NCI-H187 treated with DMSO at 0.1 percent for 48 hours (cell line): ENCODE results near the gene ARHGAP30.

Source experiments
- DNase-seq: peaks from one replicate; lab custom pipeline; 2025; lab: John Stamatoyannopoulos, UW

Gene ARHGAP30

DNA sequence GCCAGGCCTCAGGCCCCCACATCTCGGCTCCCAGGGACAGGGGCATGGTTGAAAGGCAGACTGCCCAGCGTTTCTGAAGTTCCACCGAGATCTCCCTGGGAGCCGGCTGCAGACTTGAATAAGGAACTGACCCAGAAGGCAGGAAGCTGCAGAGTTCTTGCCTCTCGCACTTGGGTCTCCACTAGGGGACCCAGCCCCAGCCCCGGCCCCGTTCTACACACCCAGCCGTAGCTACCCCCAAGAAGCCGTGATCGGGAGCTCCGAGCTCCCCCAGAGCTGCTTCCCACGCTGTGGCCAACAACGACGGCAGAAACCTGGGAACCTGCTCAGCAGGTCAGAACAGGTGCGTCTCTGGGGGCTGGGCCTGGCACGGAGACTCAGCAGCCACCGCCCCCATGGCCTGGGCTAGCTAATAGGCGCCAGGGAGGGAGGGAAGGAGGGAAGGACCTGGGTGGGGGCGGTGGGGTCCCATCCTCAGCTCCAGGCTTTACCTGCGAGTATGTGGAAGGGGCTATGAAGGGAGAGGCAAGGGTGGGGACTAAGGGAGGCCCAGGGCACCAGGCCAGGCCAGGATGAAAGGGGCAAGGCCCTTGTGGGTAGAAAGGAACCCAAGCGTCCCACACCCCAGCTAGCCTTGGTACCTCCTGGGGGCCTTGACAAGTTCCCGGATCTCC is 19.7 kb upstream of the ARHGAP30 start, which contains the start of gene NECTIN4:
Gene NECTIN4, minus strand, starts transcription at position 308 of the 674 bp plus-strand sequence. Its CDS starts 262 bp downstream, at position 46.
- no peak for DNase-seq

DNA sequence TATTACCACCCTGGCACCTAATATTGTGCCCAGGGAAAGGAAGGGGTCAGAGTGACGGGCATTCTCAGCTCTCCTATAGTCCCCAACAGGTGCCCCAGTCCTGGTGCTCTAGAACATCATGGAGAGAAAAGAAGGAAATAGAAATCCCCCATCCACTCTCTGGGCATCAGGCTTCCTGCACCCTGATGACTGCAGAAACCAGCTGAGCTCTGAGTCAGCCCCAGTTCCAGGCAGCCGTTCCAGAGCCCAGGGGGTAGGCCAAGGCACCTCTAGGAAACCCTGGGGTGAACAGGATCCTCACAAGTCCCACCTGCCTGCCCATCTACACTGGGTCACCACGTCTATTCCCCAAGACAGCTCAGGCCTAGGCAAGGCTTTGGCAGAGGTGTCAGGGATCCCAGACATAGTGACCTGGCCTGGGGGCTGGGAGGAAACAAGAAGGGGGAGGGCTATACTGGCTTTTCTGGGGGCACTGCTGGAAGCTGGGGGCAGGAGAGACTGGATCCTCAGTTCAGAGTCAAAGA is 19.0 kb upstream of the ARHGAP30 start:
- DNase-seq: no peak

DNA sequence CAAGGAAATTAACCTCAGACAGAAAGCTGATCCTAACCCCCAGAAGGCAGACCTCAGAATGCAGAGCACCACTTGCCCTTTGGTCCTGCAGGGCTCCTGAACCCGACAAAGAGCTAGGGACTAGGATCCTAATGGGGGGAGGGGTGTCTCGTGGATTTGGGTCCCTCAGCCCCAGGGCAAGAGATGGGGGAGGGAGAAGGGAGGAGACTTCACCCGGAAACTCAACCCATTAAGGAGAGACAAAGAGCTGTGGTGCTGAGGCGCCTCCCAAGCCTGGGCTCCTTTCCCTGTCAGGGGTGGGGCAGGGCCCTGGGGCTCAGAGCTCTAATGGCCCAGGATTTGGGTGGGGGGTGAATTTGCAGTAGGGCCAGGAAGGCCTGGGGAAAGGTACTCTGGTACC is 16.8 kb upstream of the ARHGAP30 start:
- no peak for DNase-seq

DNA sequence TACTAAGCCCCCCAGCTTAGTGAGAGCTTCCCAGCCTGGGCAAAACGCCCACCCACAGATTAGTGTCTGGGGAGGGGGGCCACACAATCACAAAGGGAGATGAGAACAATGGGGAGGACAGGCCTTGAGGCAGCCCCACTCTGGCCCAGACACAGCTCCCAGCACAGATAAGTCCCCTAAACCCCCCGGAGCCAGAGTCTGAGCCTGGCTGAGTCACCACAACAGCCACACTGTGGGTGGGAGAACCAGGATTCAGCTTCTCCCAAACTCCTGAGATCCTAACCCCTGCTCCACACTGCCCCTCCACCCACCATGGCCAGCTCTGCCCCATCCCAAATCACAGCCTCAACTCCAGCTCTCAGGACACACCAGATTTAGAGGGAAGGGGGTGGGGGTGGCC is 15.5 kb upstream of the ARHGAP30 start:
- DNase-seq: no peak

DNA sequence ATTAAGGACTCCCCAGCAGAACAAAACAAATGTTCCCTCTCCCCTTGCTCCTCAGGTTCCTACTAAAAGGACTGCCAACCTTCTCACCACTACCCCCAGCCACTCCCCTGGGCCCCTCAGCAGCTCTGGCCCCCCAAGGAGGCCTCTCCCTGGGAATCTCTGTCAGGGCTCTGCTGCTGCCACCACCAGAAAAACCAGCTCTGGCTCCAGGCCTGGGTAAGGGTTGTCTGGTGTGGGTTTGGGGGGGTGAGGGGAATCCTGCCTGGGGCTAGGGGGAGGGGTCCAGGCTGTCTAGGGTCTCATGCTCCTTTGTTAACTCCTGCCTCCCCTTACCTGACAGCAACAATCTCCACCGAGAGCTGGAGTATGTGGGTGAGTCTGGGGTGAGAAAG is 14.9 kb upstream of the ARHGAP30 start:
- DNase-seq: no peak

DNA sequence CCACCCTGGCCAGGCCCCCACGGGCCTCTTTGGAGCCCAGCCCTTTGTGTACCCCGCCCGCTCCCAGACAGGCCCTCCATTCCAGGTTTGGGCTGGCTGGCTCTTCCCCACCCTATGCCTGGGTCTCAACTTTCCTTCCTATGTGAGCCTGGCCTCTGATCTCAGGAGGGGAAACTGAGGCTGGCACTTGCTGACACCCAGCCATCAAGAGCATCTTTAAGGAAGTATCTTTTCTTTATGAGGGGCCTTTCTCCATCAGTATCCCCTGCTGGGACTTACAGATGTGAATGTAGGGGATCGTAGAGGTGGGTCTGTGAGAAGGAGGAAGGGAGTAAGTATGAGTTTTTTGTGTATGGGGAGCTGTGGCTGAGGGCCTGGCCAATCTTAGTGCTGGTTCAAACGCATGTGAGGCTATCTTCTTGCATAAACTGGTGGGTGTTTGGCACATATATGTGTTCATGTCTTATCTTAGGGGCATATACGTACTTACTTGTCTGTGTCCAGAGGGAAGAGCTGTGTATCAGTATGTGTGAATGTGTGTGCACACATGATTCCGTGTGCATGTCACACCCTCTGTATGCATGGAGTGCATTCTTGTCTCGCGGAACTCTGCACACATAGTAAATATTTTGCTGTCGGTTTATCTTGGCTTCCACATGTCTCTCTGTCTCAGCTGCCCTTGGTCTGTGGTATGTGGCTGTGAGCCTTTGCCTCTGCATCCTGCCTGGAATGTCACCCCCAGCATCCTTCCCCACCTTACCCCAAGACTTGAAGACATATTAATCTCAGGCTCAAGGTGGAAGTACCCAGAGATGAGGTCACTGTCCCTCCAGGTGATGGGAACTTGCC is 14.3 kb upstream of the ARHGAP30 start:
- DNase-seq: no peak

DNA sequence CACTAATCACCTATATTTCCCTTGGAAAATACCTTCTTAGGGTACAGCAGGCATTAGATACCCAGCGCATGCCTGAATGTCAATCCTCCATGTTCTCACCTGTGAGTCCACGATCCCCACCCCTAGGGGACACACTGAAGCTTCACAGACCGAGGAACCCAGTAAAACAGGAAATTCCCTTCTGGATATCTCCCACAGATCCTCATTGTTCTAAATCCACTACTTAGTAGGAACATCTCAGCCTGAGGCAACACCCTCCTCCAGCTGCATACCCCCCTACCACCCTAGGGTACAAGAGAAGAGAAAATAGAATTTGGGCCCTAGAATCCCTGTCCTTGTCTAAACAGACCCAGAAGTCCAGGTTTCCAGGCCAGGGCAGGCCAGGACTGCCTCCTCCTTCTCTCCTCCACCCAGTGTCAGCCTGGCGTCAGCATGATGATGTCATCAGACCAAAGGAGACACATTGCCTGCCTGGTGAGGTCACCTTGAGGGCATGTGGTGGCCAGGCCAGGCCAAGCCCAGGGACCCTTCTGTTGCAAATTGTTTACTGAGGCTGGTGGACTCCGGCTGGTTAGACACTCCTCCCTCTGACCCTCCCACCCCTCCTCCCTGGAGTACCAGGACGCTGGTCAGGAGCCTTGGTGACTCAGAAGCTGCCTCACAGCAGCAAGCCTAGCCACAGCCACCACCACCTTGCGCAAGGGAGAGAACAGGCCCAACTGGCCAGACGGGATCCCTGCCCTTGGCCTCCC is 13.5 kb upstream of the ARHGAP30 start:
- DNase-seq: no peak

DNA sequence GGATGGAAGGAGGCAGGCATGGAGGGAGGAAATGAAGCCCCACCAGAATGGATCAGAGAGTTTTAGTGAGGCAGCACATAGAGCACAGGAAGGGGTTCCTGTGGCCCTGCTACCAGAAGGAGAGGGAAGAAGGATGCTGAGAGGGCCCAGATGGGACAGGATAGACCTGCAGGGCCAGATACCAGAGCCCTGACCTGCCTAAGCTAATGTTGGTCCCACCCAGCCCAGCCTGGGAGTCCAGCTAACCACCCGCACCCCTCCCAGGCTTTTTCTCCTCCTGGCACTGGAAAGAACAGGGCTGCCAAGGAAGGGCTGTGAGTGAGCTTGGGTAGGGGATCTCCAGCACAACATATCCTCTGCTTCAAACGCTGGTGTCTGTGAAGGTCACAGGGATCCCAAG is 12.8 kb upstream of the ARHGAP30 start:
- DNase-seq: no peak

DNA sequence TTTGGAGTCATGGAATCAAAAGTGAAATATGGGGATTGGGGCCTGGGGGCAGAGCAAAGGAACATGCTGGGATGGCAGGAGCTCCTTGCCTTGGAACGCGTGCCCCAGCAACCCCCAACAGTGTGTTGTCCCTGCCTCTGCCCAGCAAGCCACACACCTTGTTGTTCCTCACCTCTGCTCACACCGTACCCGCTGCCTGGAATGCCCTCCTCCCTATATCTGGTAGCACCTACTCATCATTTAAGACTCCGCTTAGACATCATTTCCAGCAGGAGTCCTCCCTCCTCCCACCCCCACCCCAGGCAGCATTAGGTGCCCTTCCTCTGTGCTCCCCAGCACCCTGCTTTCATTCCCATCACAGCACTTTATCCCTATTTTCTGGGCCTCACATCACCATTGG is 11.8 kb upstream of the ARHGAP30 start:
- no peak for DNase-seq

DNA sequence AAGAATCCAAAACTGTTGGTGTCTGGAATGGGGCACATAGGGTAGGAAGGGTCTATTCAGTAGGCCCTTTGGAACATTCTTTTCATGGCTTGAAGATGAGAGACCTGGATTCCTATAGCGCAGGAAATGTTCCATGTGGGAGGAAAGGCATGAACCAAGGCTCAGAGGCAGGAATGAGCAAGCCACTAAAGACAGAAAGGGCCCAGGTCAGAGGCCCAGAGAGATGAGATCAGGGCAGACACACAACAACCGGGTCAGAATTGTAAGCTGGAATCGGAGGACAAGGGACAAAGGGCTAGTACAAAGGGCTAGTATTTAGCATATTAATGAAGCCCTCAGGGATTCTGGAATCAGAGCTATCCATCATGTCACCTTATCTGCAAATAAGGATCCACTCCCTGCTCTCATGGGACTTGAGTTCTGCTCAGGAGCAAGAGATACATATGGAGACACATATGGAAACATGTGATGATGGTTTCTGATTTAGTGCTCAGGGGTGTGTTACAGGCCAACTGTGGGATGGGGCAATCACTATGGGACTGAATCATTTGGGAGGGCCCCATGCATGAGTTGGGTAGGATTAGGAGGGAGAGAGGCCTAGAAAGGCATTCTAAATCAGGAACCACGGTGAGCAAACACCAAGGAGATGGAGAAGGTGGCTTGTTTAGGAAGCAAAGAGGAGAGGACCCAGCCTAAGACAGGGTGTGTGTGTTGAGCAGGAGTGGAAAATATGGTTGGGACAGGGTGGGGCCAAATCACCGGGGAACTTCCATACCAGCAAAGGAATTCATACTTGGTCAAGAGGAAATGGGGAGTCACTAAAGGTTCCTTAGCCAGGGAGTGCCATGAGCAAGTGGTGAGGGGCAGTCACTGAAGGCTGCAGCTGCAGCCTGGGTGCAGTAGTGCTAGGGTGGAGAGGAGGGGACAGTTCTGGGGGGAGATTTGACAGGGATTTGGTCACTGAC is 11.0 kb upstream of the ARHGAP30 start:
- no peak for DNase-seq

DNA sequence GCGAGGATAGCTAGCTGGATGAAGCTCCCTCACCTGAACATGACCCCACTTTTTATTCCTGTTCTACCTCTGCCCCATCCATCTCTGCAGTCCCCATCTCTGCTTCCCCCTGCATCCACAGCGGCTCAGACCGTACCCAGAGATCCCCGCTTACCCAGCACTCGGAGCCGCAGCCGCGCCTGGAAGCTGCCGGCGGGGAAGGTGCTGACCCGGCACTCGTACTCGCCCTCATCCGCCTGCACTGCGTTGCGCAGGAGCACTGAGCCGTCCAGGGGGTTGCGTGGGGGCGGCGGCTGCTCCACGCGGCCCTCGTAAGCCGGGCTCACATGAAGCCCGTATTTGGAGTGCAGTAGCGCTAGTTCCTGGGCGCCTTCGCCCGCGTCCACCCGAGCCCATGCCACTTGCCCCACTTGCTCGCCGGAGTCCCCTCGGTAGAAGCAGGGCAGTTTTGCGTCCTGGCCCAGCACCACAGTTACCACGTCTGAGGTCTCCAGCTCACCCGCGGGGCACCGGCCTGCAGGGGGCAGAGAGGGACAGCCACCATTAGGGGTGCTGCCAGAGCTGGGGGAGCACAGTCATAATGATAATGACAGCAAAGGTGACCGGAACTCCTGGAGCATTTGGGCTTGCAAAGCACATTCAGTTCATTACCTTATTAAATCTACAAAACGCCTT is 9.9 kb upstream of the ARHGAP30 start:
- DNase-seq: no peak

DNA sequence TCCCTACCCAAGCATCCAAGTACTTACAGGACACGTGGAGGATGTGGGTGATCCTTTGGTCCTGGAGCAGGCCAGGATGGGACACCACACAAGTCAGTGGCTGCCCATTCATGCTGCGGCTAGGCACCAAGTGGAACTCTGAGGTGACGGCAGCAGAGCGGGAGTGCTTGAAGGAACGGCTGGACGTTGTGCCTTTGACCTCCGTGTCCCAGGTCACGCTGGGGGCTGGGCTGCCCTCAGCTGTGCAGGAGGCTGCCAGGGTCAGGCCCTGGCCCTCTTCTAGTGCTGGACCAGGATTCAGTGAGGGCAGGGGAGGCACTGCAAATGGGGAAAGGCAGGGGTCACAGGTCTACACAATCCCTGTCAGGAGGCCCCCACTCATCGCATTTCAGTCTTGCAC is 7.7 kb upstream of the ARHGAP30 start:
- no peak for DNase-seq

DNA sequence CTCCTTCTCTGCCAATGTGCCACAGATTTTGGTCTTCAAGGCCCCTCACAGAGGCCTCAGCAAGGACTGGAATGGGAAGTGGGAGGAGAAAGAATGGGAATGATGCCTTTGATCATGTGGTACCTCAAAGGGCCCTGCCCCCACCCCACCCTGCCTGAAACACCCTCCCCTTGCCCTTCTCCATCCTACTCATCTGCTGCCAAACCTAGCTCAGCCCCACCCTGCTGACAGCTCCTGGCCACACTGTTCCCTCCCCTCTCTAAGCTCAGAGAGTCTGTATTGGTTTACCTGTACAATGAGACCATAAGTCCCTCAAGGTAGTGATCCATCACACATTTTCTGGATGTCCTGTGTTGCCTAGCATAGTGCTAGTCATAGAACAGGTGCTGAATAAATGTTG is 6.7 kb upstream of the ARHGAP30 start:
- no peak for DNase-seq

DNA sequence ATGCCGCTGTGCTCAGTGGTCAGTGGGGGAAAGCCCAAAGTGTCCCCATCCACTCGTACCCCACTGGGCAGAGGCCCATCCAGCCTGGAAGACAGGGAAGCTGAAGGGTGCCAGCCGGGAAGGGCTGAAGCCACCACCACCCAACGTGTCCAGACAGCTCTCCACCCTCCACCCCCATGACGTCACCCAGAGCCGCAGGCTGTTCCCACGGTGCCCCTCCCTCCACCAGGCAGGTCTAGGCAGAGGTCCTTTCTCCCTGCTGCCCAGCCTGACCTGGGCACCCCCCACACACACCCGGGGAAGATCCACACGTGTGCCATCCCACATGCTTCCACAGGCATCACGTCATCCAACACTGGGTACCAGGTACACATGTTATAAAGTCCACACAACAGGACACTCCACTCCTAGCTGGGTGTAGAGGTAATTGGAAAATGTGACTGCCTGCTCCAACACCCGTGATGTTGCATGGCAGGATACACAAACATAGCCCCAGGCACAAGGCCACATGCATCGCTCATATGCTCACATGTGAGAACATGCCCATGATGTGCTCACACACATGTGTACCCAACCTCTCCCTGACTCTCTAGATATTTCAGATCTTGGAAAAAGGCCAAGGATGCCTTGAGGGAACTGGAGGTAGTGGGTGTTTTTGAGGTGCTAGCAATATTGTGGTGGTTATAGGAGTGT is 5.1 kb upstream of the ARHGAP30 start:
- DNase-seq: no peak

DNA sequence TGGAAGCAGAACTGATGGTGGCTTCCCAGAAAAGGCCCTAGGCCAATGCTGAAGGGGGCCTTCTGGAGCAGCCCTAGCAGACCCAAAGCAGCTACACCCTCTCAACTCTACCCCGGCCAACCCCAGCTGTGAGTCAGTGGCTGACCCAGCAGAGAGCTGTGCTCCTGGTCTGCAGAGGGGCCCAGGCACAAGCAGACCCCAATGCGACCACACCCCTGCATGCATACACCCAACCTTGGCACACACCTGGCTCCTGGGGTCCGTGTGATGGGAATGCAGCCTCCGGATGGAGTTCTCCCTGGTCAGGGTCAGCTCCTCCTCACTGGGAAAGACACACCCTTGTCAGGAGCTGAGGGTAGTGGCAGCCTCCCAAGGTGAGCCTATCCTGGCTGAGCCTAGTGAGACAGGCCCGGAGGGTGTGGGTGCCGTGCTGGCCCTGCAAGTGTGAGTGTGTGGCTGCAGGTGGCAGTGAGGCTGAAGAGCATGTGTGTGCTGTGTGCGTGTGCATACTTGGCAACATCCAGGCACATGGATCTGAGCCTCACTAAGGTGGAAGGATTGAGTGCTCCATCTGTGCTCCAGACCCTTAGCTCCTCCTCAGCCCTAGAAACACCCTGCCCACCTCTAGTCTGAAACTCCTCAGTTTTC is 3.9 kb upstream of the ARHGAP30 start:
- DNase-seq: no peak

DNA sequence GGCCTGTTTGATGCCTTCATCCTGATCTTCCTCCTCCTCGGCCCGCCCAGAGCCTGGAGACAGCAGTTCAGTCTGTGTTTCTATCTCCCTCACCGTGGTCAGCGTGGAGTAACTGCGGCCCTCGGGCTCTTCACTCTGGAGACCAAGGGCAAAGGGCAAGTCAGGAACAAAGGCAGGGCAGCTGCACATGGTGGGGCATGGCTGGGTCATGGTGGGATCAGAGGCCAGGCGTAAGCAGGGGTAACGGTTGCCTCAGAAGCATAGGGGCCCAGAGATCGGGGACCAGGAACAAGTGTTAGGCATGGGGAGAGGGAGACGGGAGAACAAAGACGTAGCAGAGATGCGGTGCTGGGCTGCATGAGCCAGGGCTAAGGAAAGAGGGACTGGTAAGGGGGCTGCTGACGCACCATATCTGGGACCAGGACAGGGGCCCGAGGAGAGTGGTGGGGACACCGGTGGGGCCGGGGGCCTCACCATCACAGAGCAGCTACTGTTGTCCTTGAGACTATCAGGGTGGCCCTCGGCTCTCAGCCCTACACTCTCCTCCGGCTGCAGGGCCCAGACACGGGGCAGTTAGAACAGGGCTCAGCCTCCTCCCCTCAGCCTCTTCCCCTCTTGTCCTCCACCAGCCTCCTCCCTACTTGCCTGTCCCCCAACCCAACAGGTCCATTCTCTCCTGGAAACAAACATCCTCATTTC is 3.2 kb upstream of the ARHGAP30 start:
- DNase-seq: no peak

DNA sequence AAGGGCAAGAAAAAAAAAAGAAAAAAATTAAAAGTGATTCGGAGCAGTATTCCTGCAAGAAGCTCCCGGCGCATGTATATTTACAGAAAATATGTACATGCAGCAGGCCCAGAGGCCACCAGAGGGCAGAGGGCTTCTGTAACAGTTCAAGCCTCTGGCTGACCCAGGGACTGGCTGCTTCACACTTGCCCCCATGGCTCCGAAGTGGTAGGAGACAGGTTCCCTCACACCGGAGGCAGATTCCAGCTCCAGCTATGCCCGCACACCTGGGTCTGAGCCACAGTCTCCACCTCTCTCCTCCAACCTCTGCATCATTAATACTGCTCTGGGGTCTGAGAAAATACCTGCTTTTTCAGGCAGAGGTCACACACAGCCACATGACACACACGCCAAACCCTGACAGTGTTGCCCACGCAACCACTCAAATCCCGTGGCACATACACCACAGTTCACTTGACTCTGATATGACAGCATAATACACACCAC is 2.2 kb upstream of the ARHGAP30 start:
- DNase-seq: no peak

DNA sequence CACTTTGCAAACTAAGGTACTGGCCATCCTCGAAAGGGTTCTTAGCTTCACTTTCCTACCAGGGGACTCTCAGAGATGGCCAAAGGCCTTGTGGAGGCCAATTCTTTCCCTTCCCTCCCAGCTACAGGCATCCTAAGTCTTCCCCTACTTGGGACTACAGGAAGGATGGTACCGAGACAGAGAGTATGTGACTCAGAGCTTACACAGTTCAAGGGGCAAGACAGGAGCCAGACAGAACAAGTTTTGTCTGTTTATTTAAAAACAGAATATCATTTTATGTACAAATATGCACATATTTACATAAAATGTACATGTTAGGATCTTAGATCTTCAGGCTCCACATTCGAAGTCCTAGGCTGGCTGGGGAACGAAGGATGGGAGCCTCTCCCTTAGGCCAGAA is 1.1 kb upstream of the ARHGAP30 start:
- no peak for DNase-seq

DNA sequence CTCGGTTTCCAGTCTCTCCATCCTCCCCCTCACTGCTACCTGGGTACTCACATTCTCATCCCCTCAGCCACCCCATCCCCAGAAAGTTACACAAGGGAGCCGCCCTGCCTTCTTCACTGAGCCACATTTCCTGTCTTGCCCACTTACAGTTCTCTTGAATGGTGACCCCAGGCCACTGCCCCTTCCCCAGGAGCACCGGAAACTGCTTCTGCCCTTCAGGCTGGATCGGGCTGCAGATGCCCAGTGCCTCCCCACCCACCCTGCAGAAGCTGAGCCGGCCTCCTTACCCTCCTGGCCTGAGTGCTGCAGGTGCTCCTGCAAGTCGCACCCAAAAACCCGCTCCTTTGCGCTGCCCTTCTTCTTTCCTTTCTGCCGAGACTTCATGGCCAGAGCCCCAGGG is 450 bp downstream of the ARHGAP30 start:
- DNase-seq: no peak
